Measurements from ENCODE around the gene RAD51D. TPM values are rescaled to one million over a fixed set of nuclear protein-coding genes. Genes with fewer than 3 reads are reported as not detected.
"Not testable (repeated sequence)": the region's sequence is repeated elsewhere in the genome, so short reads cannot be mapped to it uniquely, and the experiment has no call there.

Gene RAD51D
- total RNA-seq, 2 donors from 2014 or later = 2.0 to 4.5 TPM

DNA sequence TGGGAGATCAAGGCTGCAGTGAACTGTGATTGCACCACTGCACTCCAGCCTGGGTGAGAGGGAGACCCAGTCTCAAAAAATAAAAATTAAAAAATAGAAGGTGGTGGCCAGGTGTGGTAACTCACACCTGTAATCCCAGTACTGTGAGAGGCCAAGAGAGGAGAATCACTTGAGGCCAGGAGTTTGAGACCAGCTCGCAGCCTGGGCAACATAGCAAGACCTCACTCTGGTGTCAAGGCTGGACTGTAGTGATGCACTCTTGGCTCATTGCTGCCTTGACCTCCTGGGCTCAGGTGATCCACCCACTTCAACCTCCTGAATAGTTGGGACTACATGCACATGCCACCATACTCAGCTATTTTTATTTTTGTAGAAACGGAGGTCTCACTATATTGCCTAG, 69.5 kb downstream of the RAD51D start:
- Histone ChIP-seq H3K4me1 (peaks cover 0 to 22% of the 10 kb centered on the region in 2 donors), H3K27me3 (no peaks in the 10 kb centered on the region)
- no peak for TF ChIP-seq CTCF (IDR thresholded peaks at IDR 0.05)

DNA sequence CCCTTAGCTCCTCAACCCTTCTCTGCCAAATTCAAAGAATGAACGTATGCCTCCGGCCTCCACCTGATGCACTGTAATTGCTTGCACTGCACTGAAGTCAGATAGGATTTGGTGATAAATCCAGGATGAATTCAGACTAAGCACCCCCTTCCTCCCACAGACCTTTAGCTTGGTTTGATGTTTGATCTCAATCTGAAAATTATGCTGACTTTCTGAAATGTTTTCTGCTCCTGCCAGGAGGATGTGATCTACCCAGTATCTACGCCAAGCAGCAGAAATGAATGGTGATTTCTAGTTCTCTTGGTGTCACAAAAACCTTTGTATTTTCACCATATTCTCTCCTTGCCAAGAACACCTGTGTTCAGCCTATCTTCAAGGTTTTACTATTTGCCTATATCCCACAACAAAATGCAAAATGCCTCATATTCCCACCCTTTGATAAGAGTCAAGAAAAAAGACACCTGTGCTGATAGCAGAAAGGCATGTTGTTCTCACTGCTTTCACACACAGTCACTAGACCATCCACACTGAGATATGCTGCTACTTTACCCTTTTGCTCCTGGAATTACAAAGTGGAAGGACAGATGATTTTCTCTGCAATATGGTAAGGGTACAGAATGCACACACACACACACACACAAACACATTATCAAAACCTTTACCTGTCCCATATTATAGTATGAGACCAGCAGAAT, 70.8 kb downstream of the RAD51D start:
- Histone ChIP-seq H3K27me3 (no peaks in the 10 kb centered on the region), H3K36me3 (no peaks in the 10 kb centered on the region), H3K4me3 (no peak overlapping the region), H3K9me3 (no peaks in the 10 kb centered on the region), H3K27ac (no peak overlapping the region), H3K4me1 (peaks cover 0 to 22% of the 10 kb centered on the region in 2 donors)
- TF ChIP-seq CTCF (IDR thresholded peaks at IDR 0.05) = no peak
- no peak for DNase-seq (ENCODE audit: low spot score)

More for the DNA sequence above, 69.5 kb downstream of the RAD51D start:
- Histone ChIP-seq H3K4me3 (no peak overlapping the region), H3K27ac (no peak overlapping the region), H3K9me3 (no peaks in the 10 kb centered on the region), H3K36me3 (no peaks in the 10 kb centered on the region)
- no peak for DNase-seq (ENCODE audit: low spot score)

DNA sequence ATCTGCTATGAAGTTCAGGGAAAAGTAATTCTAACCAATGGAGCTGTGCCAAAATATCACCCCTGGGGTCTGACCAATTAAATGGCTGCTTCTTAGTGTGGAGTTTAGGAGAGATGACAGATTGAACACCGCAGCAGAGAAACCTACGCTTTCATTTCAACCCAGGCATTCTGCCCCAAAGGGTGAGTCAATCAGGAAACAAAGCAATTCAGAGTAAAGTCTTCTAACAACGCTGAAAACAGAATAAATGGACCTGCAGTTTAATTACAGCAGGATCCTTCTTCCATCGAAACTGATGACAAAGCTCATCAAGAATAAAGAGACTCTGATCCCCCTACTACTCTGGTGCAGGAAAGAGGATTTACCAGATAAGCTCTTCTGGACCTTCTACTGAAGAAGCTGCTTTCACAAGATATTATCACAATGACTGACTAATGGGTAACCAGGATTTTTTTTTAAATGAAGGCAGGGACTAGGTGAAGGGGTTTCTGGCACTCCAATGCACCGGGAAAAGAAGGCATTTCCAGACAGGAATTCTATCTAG, 72.8 kb downstream of the RAD51D start:
- H3K4me1 ChIP-seq = peaks cover 0 to 16% of the 10 kb centered on the region in 2 donors
- no peaks in the 10 kb centered on the region for H3K36me3 ChIP-seq
- H3K27me3 ChIP-seq = no peaks in the 10 kb centered on the region
- no peak overlapping the region for H3K4me3 ChIP-seq
- H3K27ac ChIP-seq = no peak overlapping the region
- no peaks in the 10 kb centered on the region for H3K9me3 ChIP-seq
- TF ChIP-seq CTCF (IDR thresholded peaks at IDR 0.05) = no peak
- DNase-seq (ENCODE audit: low spot score) = no peak

GRCh38 chr17:35046245-35046644, 73.4 kb downstream of the RAD51D start:
- no peak for DNase-seq (ENCODE audit: low spot score)
- Histone ChIP-seq H3K27ac (no peak overlapping the region), H3K36me3 (no peaks in the 10 kb centered on the region), H3K4me3 (no peak overlapping the region), H3K9me3 (no peaks in the 10 kb centered on the region), H3K27me3 (no peaks in the 10 kb centered on the region), H3K4me1 (peaks cover 0 to 11% of the 10 kb centered on the region in 2 donors)
- no peak for TF ChIP-seq CTCF (IDR thresholded peaks at IDR 0.05)

DNA sequence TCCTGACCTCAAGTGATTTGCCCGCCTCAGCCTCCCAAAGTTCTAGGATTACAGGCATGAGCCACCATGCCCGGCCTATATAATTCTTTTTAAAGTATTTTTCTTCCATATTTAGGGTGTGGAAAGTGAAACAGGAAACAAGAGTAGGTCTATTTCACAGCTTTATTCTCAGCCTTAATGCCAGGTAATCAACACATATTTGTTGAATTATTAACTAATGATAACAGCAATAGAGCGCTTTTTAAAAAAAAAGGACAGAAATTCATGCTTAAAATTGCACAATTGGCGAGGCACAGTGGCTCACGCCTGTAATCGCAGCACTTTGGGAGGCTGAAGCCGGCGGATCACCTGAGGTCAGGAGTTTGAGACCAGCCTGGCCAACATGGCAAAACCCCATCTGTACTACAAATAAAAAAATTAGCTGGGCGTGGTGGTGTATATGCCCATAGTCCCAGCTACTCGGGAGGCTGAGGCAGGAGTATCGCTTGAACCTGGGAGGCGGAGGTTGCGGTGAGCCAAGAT, 74.1 kb downstream of the RAD51D start:
- not testable (repeated sequence) for H3K4me1 ChIP-seq; DNase-seq (ENCODE audit: low spot score); H3K27ac ChIP-seq

GRCh38 chr17:35044181-35044580, 75.5 kb downstream of the RAD51D start:
- no peak overlapping the region for H3K4me3 ChIP-seq
- H3K36me3 ChIP-seq = no peaks in the 10 kb centered on the region
- no peaks in the 10 kb centered on the region for H3K27me3 ChIP-seq
- no peak for DNase-seq (ENCODE audit: low spot score)
- no peak for TF ChIP-seq CTCF (IDR thresholded peaks at IDR 0.05)
- H3K4me1 ChIP-seq = no peaks in the 10 kb centered on the region
- no peaks in the 10 kb centered on the region for H3K9me3 ChIP-seq
- H3K27ac ChIP-seq = no peak overlapping the region

More for the DNA sequence above, 74.1 kb downstream of the RAD51D start:
- not testable (repeated sequence) for H3K4me3 ChIP-seq, H3K9me3 ChIP-seq, H3K27me3 ChIP-seq, H3K36me3 ChIP-seq

Other genes with a start within 250 kb of the RAD51D start
- gene CCT6B, start 158.4 kb downstream of the RAD51D start, total RNA-seq = 1 to 10 TPM; 1.8 to 1.9 TPM
- 1 to 10 TPM; 5.4 to 8.1 TPM for gene ZNF830, start 158.3 kb downstream of the RAD51D start, total RNA-seq
- gene LIG3, start 139.3 kb downstream of the RAD51D start, total RNA-seq = 10 to 100 TPM; 12.0 to 17.1 TPM
- 10 to 100 TPM; 12.2 to 20.1 TPM for gene RFFL, start 56.2 kb downstream of the RAD51D start, total RNA-seq
- not detected for gene FNDC8, start 1.8 kb upstream of the RAD51D start, total RNA-seq
- 1 to 10 TPM; 3.6 to 8.2 TPM for gene NLE1, start 22.4 kb upstream of the RAD51D start, total RNA-seq
- gene UNC45B, start 28.0 kb upstream of the RAD51D start, total RNA-seq = 100 to 1,000 TPM; 118 to 131 TPM
- gene SLC35G3, start 74.5 kb upstream of the RAD51D start, total RNA-seq = not detected
- 10 to 100 TPM; 11.1 to 12.9 TPM for gene SLFN5, start 123.2 kb upstream of the RAD51D start, total RNA-seq